Activated CD8-positive, alpha-beta memory T cell treated with anti-CD3 and anti-CD28 coated beads, Interleukin-2, amount 50 U/mL, for 24 hours (primary cell): ENCODE results near the gene STYX.

Experiments used
- DNase-seq: peaks from one replicate; pipeline ENCODE4 v3.0.0-alpha.2; 2020; ENCODE audit errors: extremely low read depth

Gene STYX

GRCh38 chr14:52790011-52790755 is 60.2 kb downstream of the STYX start:
- no peak for DNase-seq

- no peak for DNase-seq
These were observed 60.8 kb downstream of the STYX start for GRCh38 chr14:52790756-52791222.

DNA sequence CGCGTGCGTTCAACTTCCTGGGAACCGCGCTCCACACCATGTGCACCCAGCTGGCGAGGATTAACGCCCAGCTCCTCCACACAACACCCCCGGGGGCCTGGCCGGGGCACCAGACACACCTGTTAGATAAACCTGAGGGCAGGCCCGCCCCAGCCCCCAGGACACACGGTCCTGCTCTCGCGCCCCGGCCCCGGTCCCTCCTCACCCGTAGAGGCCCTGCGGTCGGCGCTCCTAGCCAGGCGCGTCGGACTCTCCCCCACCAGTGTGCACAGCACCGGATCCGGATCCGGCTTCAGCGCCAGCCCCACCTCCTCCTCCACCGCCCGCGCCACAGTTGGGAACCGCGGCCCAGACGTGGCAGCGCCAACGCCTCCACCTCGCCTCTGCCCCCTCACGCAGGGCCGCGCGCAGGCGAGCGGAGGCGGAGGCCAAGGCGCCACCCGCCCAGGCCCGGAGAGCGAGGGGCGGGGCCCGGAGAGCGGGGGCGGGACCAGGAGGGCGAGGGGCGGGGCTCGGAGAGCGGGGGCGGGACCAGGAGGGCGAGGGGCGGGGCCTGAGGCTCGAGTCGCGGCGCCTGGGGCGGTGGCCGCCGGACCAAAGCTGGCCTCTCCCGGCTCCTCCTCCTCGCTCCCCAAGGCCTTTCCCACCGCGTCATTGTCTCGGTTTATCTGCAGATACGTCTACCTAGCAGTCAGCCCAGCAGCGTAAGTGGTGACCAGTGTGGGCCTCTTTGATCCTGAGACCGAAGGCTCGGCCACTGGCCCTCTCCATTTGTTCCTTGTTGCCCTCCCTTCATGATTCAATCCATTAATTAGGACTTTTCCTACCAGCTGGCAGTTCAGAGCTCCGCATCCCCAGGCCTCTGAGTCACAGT is 61.5 kb downstream of the STYX start, which contains the start of gene GNPNAT1:
Gene GNPNAT1 (minus strand): TSS at position 385 of the 874 bp plus-strand sequence. CDS start 6,957 bp downstream, outside the sequence.
- DNase-seq = peak; percentile 54

DNA sequence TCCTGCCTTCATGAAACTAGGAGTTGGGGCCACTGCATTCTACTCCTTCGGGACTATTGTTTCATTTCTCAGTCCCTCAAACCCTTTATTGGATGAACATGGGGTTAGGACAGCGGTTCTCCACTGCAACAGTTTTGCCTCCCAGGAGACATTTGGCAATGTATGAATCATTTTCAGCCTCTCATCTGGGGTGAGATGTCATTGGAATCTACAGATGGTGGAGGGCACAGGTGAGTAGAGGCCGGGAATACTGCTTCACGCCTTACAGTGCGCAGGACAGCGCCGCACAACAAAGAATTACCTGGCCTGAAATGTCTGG is 62.1 kb downstream of the STYX start:
- no peak for DNase-seq

DNA sequence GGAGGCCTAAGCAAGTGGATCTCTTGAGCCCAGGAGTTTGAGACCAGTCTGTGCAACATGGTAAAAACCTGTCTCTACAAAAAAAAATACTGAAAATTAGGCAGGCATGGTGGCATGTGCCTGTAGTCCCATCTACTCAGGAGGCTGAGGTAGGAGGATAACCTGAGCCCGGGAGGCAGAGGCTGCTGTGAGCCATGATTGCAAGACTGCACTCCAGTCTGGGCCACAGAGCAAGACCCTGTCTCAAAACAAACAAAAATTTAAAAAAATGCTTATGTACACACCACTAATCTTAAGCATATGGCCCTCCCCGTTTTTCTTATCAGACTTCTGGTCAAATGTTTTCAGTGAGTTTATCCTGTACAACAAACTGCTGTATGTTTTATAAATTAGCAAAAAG is 63.1 kb downstream of the STYX start:
- DNase-seq = no peak

DNA sequence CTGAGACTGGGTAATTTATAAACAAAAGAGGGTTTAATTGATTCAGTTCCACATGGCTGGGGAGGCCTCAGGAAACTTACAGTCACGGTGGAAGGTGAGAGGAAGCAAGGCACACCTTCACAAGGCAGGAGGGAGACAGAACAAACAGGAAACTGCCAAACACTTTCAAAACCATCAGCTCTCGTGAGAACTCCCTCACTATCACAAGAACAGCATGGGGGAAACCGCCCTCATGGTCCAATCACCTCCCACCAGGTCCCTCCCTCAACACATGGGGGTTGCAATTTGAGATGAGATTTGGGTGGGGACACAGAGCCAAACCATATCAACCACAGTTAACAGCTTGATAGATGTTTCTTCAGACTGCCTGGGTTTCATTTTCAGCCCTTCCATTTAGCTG is 67.7 kb downstream of the STYX start:
- DNase-seq = no peak

- no peak for DNase-seq
These were observed 68.9 kb downstream of the STYX start for GRCh38 chr14:52798826-52799225.

DNA sequence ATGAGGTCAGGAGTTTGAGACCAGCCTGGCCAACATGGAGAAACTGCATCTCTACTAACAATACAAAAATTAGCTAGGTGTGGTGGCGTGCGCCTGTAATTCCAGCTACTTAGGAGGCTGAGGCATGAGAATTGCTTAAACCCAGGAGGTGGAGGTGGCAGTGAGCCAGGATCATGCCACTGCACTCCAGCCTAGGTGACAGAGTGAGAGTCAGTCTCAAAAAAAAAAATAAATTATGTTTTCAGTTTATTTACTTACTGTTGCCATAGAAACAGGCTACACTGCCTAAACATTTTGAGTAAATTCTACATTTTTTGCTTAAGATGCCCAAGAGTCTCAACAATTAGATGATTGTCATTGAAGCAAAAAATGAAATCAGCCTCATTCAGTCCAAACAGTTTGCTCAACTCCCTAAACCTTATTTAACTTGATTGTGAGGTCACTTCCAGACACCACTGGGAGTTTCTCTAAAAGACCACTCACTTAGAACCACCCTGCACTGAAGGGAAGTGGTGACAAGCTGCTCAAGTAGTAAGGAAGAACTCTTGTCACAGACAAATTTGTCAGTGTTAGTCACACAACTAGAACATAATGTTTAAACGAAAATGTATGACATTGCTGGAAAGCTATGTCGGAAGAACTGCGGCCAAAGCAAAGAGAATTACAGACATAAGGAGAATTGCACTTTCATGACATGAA is 71.2 kb downstream of the STYX start:
- no peak for DNase-seq

DNA sequence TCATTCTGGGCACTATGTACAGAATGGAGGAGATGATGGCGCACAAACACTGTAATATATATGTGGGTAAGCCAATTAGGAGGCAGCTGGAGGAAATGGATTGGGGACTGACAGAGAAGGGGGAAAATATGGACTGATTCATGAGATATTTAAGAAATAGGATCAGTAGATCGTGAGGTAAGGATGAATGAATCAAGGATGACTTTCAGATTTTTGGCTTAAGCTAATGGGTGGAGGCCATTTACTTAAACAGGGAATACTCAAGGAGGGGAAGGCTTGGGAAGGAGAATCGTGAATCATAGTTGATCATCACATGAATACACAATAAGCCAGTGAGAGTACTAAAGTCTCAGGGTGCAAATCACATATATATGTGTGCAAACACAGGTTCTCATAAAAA is 72.6 kb downstream of the STYX start:
- DNase-seq = no peak

GRCh38 chr14:52806115-52806514 is 76.1 kb downstream of the STYX start:
- no peak for DNase-seq

DNA sequence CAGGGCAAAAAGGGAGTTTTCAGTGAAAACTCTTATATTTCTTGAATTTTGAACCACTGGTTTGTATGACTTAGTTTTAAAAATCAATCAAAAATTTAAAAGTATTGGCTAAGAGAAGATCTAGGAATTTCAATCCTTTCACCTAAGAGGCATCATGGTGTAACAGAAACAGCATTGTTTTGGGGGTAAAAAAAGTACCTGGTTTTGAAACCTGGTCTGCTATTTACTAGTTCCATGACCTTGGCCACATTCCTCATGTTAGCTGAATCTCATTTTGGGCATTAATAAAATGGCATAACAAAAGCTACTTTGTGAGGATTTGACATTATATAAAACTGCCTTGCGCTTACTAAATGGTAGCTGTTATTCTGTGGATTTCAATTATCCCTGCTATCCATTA is 78.1 kb downstream of the STYX start:
- DNase-seq = no peak

DNA sequence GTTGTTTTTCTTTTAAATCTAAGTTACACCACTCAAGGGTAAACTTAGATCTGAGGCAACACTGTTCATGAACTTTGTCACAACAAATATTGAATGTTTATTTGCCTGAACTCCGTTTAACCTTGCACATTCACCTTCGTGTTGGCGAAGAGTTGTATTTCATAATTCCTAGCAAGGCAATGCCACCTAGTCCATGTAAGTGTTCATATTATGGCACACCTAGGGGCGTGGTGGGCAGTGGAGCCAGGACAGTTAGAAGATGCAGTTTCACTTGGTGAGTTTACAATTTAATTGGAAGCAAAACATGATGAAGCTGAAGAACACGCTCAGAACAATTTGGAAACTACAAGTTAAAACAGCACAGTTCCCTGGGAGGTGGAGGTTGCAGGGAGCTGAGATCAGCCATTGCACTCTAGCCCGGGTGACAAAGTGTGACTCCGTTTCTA is 91.9 kb downstream of the STYX start:
- DNase-seq = no peak

DNA sequence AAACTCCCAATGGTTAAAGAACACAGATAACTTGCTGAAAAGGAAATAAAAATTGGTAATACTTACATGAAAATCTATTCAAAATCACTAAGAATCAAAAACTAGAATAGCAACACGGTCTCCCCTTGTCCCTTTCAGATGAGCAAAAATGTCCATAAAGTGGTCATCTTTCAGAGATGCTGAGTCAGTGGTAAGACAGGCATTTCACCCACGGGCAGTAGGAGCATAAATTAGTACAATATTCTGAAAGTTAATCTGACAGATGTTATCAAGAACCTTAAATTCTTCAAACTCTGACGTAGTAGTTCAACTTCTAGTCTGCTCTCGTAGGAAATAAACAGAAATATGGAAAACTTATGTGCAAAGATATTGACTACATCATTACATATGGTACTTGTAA is 94.5 kb downstream of the STYX start:
- DNase-seq = no peak
